Stimulated activated CD4-positive, alpha-beta T cell treated with anti-CD3 and anti-CD28 coated beads, TNF-alpha, amount 100 ng/mL, for 48 hours (primary cell): Measurements from ENCODE around the gene AGMAT.

Experiments
- DNase-seq, 3 donors: peaks; one replicate each; pipeline ENCODE4 v3.0.0-alpha.2; 2020; ENCODE audit warnings: low read depth in 3 of 3

The AGMAT gene

DNA sequence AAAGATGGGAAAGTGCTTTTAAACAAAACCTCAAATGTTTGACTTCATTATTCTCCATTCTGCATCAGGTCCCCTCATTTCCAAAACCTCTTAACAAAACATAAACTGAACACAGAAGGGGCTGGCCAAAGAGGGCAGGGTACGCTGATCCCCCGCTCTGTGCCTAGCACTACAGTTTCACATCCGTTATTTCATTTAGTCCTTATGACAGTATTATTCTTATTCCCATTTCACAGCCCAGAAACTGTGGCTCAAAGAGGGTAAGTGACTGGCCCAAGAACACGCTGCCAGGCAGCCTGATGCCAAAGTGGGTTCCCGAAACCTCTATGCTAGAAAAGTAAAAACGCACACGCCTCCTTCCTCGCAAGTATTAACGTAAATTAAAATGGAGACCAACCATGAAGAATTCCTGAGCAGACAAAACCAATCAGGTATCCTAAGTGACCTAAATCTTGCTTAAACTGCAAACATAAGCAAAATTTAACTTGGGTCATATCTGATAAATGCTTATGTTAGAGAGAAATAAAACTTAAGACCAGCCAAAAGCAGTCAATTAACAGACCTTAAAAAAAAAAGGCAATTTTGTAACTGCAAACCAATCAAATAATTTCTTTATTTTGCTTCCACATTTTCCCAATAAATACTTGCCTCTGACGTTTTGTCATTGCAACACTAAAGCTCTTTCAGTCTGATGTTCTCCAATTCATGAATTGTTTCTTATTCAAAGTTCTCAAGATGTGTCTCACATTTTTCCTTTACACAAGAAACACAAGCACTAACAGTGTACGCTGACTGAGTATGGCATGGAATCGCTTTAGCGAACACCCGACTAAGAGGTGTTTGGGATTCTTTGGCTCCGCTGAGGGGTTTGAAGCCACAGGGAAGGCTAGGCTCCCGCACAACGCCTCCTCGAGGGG is 61.5 kb downstream of the AGMAT start:
- DNase-seq: peak in 1 of 3 donors; percentile 3

DNA sequence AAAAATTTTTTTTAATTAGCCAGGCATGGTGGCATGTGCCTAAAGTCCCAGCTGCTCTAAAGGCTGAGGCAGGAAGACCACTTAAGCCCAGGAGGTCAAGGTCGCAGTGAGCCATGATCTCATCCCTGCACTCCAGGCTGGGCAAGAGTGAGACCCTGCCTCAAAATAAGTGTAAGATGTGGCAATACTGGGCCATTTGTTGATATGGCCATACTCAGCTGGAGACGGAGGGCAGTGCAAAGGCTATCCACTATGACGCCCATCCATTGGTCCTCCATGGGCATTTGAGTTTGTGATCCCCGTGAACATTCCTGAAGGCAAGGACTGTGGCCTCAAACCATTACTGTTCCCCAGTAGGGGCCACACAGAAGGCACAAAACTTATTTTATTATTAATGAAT is 62.3 kb downstream of the AGMAT start:
- DNase-seq: no peak
